Measurements from ENCODE around the gene ANKRD29. TPM values are rescaled to one million over a fixed set of nuclear protein-coding genes. Genes with fewer than 3 reads are reported as not detected.

The ANKRD29 gene
- total RNA-seq, 1 donor from 2014 or later, result 0.65 TPM

- Mint-ChIP-seq H3K4me3 (peak overlapping the region; percentile 98), H3K4me1 (peaks cover 40% of the 10 kb centered on the region), H3K36me3 (peaks cover 4% of the 10 kb centered on the region), H3K9me3 (no peaks in the 10 kb centered on the region), H3K27ac (peak overlapping the region; percentile 96), H3K27me3 (ENCODE audit: insufficient read depth, low read depth) (peaks cover 2% of the 10 kb centered on the region)
- H3K4me2 ChIP-seq, result peak overlapping the region; percentile 86
- peaks cover 22% of the 10 kb centered on the region for H3F3A ChIP-seq (ENCODE audit: low read depth)
- peaks cover 26% of the 10 kb centered on the region for H3K4me1 ChIP-seq
- H3K27ac ChIP-seq, result no peak overlapping the region
- no peak overlapping the region for H2AFZ ChIP-seq (replicated peaks)
- no peaks in the 10 kb centered on the region for H3K36me3 ChIP-seq
- TF ChIP-seq EZH2phosphoT487 (IDR thresholded peaks at IDR 0.05), result no peak
- no peak for TF ChIP-seq EZH2 (IDR thresholded peaks at IDR 0.05)
- no peak for TF ChIP-seq CTCF (IDR thresholded peaks at IDR 0.05)
- no peaks in the 10 kb centered on the region for H3K9me3 ChIP-seq (ENCODE audit: low read depth)
- H3K4me3 ChIP-seq, result peak overlapping the region; percentile 73
- peaks cover 9% of the 10 kb centered on the region for H4K20me1 ChIP-seq (ENCODE audit: low read depth)
- peak overlapping the region; percentile 63 for H3K9ac ChIP-seq
- H3K27me3 ChIP-seq, result peaks cover 6% of the 10 kb centered on the region
- DNase-seq (ENCODE audit: low spot score), result peak; percentile 28
- peaks cover 56% of the 10 kb centered on the region for H3K79me2 ChIP-seq (ENCODE audit: low read depth)
Measured at GRCh38 chr18:23585007-23585871, 77.5 kb downstream of the ANKRD29 start.

GRCh38 chr18:23584019-23584983, 78.4 kb downstream of the ANKRD29 start:
- peaks cover 46% of the 10 kb centered on the region for H3K4me1 Mint-ChIP-seq
- no peaks in the 10 kb centered on the region for H3K36me3 ChIP-seq
- H4K20me1 ChIP-seq (ENCODE audit: low read depth), result peaks cover 9% of the 10 kb centered on the region
- TF ChIP-seq EZH2 (IDR thresholded peaks at IDR 0.05) (no peak), EZH2phosphoT487 (IDR thresholded peaks at IDR 0.05) (no peak), CTCF (IDR thresholded peaks at IDR 0.05) (no peak)
- no peak overlapping the region for H3K27ac Mint-ChIP-seq
- peaks cover 6% of the 10 kb centered on the region for H3K27me3 ChIP-seq
- H3K9me3 ChIP-seq (ENCODE audit: low read depth), result no peaks in the 10 kb centered on the region
- H3K79me2 ChIP-seq (ENCODE audit: low read depth), result peaks cover 62% of the 10 kb centered on the region
- H3F3A ChIP-seq (ENCODE audit: low read depth), result peaks cover 22% of the 10 kb centered on the region
- H3K4me3 ChIP-seq, result no peak overlapping the region
- H3K36me3 Mint-ChIP-seq, result peaks cover 5% of the 10 kb centered on the region
- peak overlapping the region; percentile 86 for H3K4me2 ChIP-seq
- no peak overlapping the region for H3K27ac ChIP-seq
- peak overlapping the region; percentile 66 for H3K4me3 Mint-ChIP-seq
- H3K4me1 ChIP-seq, result peaks cover 33% of the 10 kb centered on the region
- H2AFZ ChIP-seq (replicated peaks), result no peak overlapping the region
- H3K27me3 Mint-ChIP-seq (ENCODE audit: insufficient read depth, low read depth), result peaks cover 2% of the 10 kb centered on the region
- no peak overlapping the region for H3K9ac ChIP-seq
- no peaks in the 10 kb centered on the region for H3K9me3 Mint-ChIP-seq
- no peak for DNase-seq (ENCODE audit: low spot score)

GRCh38 chr18:23583071-23583865, 79.4 kb downstream of the ANKRD29 start:
- peaks cover 70% of the 10 kb centered on the region for H3K79me2 ChIP-seq (ENCODE audit: low read depth)
- H4K20me1 ChIP-seq (ENCODE audit: low read depth), result peaks cover 17% of the 10 kb centered on the region
- H3K4me3 ChIP-seq, result no peak overlapping the region
- H3K4me1 ChIP-seq, result peaks cover 34% of the 10 kb centered on the region
- H3K9ac ChIP-seq, result no peak overlapping the region
- no peak overlapping the region for H3K27ac Mint-ChIP-seq
- H3K4me2 ChIP-seq, result peak overlapping the region; percentile 64
- no peak overlapping the region for H2AFZ ChIP-seq (replicated peaks)
- no peaks in the 10 kb centered on the region for H3K9me3 Mint-ChIP-seq
- peaks cover 9% of the 10 kb centered on the region for H3K36me3 Mint-ChIP-seq
- DNase-seq (ENCODE audit: low spot score), result peak; percentile 31
- H3K27me3 Mint-ChIP-seq (ENCODE audit: insufficient read depth, low read depth), result peaks cover 4% of the 10 kb centered on the region
- no peaks in the 10 kb centered on the region for H3K9me3 ChIP-seq (ENCODE audit: low read depth)
- no peak overlapping the region for H3K27ac ChIP-seq
- H3K4me1 Mint-ChIP-seq, result peaks cover 54% of the 10 kb centered on the region
- peak overlapping the region; percentile 61 for H3K4me3 Mint-ChIP-seq
- TF ChIP-seq CTCF (IDR thresholded peaks at IDR 0.05), result no peak
- TF ChIP-seq EZH2 (IDR thresholded peaks at IDR 0.05), result no peak
- TF ChIP-seq EZH2phosphoT487 (IDR thresholded peaks at IDR 0.05), result no peak
- peaks cover 25% of the 10 kb centered on the region for H3F3A ChIP-seq (ENCODE audit: low read depth)
- H3K27me3 ChIP-seq, result peaks cover 6% of the 10 kb centered on the region
- H3K36me3 ChIP-seq, result no peaks in the 10 kb centered on the region

Measured in neural progenitor cell (in vitro differentiated cells).